ENCODE results near the gene FAH. TPM values are rescaled to one million over a fixed set of nuclear protein-coding genes. Genes with fewer than 3 reads are reported as not detected.

The FAH gene
- total RNA-seq, 4 donors from 2014 or later, result 5.4 to 29.0 (median 11.2) TPM

GRCh38 chr15:80175436-80175835 is 22.6 kb downstream of the FAH start:
- intact Hi-C loops (cut with DNase I; ENCODE audit: low total_unique reads), result no loop called here
- Histone ChIP-seq H3K4me3 (no peak overlapping the region), H3K9me3 (no peaks in the 10 kb centered on the region), H3K4me1 (no peaks in the 10 kb centered on the region), H3K27me3 (no peaks in the 10 kb centered on the region), H3K27ac (no peak overlapping the region), H3K36me3 (no peaks in the 10 kb centered on the region)
- TF ChIP-seq POLR2A (IDR thresholded peaks at IDR 0.05) (no peak), CTCF (IDR thresholded peaks at IDR 0.05) (no peak)
- no peak for DNase-seq

DNA sequence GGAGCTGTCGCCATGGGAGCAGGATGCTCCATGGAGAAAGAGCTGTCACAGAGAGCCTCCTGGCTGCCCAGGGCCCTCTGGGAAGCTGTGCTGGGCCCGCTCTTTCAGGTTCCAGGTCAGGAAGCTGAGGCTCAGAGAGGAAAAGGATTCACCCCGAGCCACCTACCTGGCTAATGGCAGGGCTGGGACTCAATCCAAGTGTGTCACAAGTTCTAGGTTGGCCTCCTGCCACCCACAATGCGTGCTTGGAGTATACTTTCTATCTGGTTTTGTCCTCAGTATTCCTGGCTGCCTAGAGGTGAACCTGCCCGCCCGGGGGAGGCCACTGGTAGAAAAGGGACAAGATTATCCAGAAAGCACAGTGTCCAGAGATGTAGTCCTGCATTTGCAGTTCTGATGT is 23.6 kb downstream of the FAH start:
- Histone ChIP-seq H3K4me1 (no peaks in the 10 kb centered on the region), H3K9me3 (no peaks in the 10 kb centered on the region), H3K27ac (no peak overlapping the region), H3K4me3 (no peak overlapping the region), H3K36me3 (no peaks in the 10 kb centered on the region), H3K27me3 (no peaks in the 10 kb centered on the region)
- intact Hi-C loops (cut with DNase I; ENCODE audit: low total_unique reads), result no loop called here
- no peak for DNase-seq
- TF ChIP-seq POLR2A (IDR thresholded peaks at IDR 0.05), result no peak
- no peak for TF ChIP-seq CTCF (IDR thresholded peaks at IDR 0.05)

DNA sequence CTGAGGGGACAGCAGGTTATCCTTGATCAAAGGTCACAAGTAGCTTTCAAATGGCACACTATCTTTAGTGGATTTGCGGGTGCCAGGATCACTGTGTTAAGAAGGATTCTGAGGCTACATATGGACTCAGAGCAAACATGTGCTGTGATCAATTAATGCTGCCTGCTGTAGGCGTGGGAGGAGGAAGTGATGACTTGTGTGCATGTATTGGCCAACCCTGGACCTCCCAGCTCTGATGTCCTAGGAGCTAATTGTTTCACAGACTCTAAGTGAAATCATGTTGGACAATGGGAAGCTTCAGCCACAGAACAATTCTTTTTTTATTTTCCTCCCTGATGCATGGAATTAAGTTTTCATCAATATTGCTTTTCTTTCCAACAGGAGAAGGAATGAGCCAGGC is 24.4 kb downstream of the FAH start:
- DNase-seq, result no peak
- Histone ChIP-seq H3K27me3 (no peaks in the 10 kb centered on the region), H3K36me3 (no peaks in the 10 kb centered on the region), H3K4me3 (no peak overlapping the region), H3K4me1 (no peaks in the 10 kb centered on the region), H3K9me3 (no peaks in the 10 kb centered on the region), H3K27ac (no peak overlapping the region)
- intact Hi-C loops (cut with DNase I; ENCODE audit: low total_unique reads), result no loop called here
- TF ChIP-seq CTCF (IDR thresholded peaks at IDR 0.05), result no peak
- TF ChIP-seq POLR2A (IDR thresholded peaks at IDR 0.05), result no peak

DNA sequence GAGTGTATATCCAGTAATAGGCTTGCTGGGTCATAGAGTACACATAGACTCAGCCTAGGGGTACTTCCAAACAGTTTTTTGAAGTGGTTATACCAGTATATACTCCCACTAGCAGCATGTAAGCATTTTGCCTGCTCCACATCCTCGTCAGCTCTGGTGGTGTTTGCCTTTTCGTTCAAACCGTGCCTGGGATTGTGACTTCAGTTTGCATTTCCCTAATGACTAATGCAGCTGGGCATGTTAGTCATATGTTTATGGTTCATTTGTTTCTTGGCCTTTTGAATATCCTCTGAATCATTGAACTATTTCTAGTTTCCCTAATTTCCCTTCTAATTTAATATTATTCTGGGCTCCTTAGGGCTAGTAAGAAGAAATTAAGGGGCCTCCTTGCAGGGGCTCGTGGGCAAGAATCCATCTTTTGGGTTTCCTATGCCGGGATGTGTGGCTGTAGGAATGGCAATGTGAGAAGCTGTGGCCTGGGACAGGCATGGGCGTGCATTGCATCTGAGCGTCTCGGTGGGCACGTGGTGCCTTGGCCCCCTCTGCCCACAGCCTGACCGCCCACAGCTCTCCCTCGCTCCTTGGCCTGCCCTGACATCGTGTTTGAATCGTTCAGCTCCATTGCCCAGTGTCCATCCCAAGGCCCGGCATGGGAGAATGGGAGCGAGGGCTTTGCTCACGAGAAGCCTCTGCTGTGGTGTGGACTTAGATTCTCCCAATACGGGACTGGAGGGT is 26.4 kb downstream of the FAH start:
- no peak for DNase-seq
- intact Hi-C loops (cut with DNase I; ENCODE audit: low total_unique reads), result no loop called here
- Histone ChIP-seq H3K9me3 (no peaks in the 10 kb centered on the region), H3K36me3 (no peaks in the 10 kb centered on the region), H3K27me3 (no peaks in the 10 kb centered on the region), H3K4me1 (no peaks in the 10 kb centered on the region), H3K4me3 (no peak overlapping the region), H3K27ac (no peak overlapping the region)
- TF ChIP-seq CTCF (IDR thresholded peaks at IDR 0.05), result no peak
- no peak for TF ChIP-seq POLR2A (IDR thresholded peaks at IDR 0.05)

- Histone ChIP-seq H3K27me3 (no peaks in the 10 kb centered on the region), H3K9me3 (no peaks in the 10 kb centered on the region), H3K27ac (no peak overlapping the region), H3K36me3 (no peaks in the 10 kb centered on the region), H3K4me1 (no peaks in the 10 kb centered on the region), H3K4me3 (no peak overlapping the region)
- TF ChIP-seq CTCF (IDR thresholded peaks at IDR 0.05), result no peak
- TF ChIP-seq POLR2A (IDR thresholded peaks at IDR 0.05), result no peak
- intact Hi-C loops (cut with DNase I; ENCODE audit: low total_unique reads), result no loop called here
- DNase-seq, result no peak
Observed at GRCh38 chr15:80179935-80180334, 27.1 kb downstream of the FAH start.

Measured in uterus (tissue), 4 donors.